GM21717 (cell line): ENCODE results near the gene DNLZ.
"Not testable (repeated sequence)": the region's sequence is repeated elsewhere in the genome, so short reads cannot be mapped to it uniquely, and the experiment has no call there.

Experiments
- ATAC-seq: cut with Tn5 transposase; IDR thresholded peaks from one replicate; pipeline ENCODE4 v1.9.1; 2021; ENCODE audit warnings: mild to moderate bottlenecking, moderate library complexity; ENCODE audit not compliant: unreplicated experiment

Gene DNLZ

DNA sequence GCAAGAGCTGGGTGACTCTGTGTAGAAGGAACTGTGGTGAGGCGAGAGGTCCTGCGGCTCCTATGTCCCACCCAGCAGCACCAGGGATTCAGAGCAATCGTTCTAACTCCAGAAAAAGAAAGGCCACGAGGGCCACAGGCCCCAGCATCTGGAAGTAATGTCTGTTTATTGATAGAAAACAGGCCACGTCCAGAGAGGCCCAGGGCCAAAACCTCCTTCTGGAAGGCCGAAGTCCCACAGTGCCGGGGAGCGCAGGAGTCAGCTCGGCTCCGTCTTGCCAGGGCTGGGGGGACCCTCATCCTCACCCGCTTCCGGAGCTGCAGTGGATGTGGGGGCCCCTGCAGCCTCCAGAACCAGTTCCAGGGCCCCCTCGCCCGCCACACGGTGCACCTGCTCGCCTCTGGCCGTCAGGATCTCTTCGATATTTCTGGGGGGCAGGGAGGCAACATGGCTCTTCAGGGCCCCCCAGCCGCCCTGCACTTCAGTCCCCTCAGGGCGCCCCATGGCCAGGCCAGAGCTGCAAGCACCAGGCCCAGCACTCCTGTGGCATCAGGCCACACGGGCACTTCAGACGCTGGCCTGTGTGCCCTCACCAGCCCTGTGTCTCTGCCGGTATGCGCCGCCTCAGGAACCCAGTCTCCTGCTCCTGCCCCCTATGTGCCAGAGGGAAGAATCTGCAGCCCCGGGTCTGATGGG lies 1.6 kb downstream of the DNLZ start:
- ATAC-seq = no peak

DNA sequence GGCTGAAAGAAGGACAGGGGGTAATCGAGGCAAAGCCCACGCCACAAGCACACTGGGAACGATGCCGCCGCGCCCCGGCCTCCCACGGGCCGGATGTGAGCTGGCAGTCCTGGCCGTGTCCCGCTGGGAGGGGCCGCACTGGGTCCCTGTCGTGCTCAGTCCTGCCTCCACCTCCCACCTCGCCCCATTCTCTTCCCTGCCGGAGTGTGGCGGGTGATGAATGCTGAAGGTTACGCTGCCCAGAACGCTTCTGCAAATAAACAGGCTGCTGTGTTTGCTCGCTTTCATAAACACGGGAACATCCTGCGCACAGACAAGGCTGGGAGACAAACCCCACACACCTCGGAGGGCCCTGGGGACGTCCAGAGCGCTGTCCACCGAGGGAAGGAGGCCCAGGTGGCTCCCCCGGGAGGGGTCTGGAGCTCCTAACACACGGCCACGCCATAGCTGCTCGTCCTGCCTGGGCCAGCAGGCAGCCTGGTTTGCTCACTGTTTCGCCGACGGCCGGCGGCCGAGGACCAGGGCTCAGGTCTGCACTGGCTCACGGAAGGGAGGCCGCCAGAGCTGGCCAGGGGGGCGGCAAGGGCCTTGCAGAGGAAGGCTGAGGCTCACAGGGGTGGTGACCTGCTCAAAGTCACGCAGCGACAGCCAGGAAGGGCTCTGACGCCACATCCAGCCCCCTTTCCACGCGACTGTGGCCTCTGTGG lies 2.3 kb downstream of the DNLZ start:
- ATAC-seq = no peak

DNA sequence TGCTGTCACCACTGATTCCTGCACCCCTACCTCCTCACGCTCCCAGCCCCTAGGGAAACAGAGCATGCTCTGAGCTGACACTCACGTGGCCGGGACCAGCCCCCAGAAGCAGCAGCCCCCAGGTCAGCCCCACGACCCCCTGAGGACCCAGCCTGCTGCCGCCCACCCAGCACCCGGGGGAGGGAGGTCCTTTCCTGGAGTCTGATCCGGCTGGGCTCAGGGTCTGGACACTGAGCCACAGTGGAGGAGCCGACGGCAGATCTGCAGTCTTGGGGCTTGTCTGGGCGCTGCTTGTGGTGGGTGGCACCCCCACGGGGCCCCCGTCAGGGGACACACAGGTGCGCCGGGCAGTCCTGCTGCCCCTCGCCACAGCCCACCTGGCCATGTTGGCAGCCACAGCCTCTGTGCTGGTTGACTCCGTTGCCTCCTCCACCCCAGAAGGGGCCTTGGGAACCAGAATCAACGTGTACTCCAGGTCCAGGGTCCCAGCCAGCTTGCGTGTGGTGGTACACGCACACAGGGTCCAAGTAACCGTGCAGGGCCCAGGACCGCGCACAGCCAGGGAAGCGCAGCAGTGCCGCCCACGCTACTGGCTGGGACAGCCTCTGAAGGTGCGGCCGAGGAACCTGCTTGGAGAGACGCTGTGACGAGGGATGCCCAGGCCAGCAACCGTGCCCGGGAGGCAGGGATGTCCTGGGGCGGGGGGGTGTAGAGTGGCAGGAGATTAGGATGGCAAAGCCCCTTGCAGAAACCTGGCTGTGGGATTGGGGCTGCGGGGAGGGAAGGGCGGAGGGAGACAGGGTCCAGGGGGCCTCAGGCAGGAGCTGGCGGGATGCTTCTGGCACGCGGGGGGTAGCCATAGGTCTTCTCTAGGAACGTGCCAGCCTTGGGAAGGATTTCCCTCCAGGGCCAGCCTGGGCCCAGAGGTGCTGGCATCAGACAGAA lies 3.5 kb downstream of the DNLZ start:
- ATAC-seq = no peak

DNA sequence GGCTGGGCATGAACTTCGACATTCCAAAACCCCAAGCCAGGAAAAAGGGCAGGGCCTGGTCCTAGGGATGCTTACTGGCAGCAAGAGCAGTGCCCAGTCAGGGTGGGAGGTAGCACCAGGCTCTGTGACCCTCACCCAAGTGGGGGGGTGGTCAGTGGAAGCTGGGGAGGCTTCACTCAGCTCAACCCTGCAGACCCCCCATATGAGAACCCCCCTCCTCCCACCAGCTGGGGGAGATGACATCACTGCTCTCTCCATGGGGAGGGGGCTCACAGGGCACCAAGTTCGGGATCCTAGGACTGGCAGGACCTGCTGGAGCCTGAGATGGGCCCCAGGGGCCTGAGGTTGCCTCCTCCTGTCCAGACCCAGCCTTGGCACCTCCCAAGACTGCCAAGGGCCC lies 4.7 kb downstream of the DNLZ start:
- no peak for ATAC-seq

DNA sequence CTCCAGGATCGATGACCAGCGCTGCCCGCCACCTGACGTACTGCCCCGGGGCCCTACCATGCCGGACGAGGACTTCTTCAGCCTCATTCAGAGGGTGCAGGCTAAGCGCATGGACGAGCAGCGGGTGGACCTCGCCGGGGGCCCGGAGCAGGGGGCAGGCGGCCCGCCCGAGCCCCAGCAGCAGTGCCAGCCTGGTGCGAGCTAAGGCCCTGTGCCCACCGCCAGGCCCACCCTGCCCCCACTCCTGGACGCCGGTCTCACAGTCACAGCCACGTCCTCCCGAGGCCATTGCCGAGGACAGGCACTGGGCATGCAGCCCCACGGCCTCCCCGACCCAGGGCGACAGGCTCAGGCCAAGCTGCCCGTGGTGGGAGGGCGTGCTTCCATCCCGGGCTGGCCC lies 5.5 kb downstream of the DNLZ start:
- ATAC-seq = no peak

DNA sequence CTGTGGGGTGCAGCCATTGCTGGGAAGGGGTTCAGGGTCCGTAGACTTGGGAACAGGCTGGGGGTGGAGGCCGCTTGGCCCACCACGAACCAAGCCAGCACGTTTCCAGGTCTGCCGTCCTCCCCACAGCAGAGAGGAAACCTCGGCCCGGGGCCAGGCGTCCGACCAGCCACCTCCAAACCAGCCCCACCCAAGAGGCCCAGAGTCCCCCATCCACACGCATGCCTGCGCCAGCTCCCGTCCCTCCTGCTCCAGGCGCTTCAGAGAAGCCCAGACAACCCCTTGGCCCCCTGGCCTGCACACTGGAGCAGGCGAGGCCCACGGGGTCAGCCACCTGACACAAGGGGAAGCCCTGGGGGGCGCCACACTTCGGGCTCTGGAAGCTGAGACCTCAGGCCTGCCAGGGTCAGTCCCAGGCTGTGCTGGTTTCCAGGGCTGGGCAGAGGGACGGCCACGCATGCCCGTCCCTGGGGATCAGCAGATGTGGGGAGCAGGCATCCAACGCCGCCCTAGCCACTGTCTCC lies 6.3 kb downstream of the DNLZ start:
- no peak for ATAC-seq

DNA sequence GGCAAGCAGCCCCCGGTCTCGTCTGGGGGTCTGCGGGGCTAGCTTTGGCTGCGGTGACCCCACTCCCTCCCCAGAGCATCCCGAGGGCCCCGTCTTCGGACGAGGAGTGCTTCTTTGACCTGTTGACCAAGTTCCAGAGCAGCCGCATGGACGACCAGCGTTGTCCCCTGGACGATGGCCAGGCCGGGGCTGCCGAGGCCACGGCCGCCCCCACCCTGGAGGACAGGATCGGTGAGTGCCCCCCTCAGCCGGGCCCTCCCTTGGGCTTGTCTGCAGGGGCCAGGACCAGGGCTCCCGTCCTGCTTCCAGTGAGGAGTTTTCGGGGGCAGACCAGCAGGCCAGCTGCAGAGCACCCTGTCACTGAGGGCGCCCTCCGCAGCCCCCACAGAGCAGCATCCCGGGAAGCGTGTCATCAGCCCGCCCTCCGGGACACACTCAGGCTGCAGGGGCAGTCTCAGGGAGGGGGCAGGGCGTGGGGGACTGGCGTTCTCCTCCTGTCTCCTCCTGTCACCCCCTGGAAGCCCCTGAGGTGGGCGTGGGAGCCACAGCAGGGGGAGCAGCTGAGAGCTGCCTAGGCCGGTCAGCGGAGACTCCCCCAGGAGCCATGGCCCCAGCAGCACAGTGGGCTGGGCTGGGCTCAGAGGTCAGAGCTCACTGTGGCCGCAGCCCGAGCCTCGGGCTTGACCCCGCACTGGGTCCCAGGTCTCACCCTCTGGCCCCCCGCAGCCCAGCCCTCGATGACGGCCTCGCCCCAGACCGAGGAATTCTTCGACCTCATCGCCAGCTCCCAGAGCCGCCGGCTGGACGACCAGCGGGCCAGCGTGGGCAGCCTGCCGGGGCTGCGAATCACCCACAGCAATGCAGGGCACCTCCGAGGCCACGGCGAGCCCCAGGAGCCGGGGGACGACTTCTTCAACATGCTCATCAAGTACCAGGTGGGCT lies 7.7 kb downstream of the DNLZ start:
- no peak for ATAC-seq

DNA sequence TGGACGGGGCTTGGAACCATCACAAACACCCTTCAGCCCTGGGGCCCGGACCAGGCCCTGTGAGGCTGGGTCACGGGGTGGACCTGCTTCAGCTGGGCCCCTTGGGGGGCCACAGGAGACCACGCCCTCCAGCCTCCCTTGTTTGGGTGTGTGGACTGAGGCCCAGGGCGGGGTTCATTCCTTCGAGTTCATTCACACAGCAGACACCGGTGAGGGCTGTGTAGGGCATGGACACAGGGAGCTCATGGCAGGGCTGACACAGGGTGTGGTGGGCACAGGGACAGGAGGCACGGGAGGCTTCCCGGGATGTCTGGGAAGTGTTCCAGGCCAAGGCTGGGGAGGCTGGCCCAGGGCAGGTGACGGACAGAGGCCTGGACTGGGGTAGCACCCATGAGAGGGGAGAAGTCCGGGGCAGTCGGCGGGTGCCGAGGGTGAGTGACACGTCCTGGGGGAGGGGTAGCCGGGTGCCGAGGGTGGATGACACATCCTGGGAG lies 8.9 kb downstream of the DNLZ start:
- no peak for ATAC-seq

DNA sequence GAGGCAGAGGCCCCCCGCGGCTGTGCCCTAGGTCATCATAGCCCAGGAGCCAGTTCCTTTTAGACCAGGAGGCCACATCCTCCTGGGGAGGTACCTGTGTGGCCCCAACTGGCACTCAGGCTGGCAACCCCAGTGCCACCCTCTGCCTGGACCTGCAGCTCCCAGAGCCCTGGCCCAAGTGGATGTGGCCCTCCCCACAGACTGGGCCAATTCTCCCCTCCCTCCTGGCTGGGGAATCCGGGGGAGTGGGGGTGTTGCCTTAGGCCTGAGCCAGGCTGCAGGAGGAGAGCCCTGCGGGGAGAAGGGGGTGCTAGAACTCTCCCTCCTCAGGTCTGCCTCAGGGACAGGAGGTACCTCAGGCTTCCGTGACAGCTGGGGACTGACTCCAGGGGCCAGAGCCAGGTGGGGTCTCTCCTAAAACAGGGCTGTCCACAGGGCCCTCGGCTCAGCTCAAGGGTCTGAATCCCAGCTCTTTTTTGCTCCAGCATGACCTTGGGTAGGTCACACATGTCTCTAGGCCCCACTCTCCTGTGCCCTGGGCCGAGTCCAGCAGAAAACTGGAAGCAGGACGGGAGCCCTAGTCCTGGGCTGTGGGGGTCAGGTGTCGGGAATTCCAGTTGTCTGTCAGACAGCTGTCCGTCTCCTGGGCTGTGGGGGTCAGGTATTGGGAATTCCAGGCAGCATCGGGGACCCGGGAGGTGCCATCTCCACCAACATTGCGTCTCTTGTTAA lies 9.6 kb downstream of the DNLZ start:
- no peak for ATAC-seq

DNA sequence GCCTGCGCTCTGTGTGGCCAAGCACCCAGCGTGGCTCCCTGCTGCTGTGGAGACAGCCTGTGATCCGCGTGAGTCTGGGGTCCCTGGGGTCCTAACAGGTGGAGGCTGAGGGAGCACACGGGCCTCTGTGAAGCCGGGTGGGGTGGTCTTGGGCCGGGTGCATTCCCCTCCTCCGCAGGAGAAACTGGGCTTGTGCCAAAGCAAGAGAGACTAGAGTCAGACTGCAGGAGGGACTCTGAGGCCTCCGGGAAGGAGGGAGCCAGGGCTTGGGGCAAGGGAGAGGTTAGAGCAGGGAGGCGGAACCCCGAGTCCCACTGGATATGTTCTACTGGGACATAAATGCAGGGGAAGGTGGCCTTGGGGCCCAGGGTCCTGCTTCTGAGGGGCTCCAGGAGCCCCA lies 10.5 kb downstream of the DNLZ start:
- no peak for ATAC-seq

DNA sequence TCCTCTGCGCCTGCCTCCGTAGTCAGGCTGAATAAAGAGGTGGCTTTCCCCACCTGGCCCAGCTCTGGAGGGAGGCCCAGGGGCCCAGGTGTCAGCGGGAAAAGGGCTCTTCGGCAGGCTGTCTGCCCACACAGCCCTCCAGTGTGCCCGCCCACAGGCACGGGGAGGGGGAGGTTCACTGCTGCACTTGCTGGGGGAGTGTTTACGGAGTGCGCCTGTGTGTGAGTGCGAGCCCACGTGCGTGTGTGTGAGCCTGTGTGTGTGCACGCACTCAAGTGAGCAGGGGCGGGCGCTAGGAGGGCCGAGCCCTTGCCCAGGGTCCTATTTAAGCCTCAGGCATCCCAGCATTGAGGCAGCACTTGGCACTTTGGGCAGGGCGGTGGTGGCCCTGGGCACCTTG lies 10.9 kb downstream of the DNLZ start:
- ATAC-seq = no peak

DNA sequence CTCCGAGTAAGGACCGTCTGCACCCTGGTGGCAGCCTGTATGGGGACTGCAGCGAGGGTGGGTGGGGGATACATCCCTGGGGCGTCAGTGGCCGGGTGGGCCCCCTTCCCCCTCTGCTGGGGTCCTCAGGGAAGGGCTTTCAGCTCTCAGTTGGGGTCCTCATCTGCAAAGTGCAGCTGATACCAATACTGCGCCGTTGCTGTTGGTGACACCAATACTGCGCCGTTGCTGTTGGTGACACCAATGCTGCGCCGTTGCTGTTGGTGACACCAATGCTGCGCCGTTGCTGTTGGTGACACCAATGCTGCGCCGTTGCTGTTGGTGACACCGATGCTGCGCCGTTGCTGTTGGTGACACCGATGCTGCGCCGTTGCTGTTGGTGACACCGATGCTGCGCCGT lies 11.7 kb downstream of the DNLZ start:
- not testable (repeated sequence) for ATAC-seq

DNA sequence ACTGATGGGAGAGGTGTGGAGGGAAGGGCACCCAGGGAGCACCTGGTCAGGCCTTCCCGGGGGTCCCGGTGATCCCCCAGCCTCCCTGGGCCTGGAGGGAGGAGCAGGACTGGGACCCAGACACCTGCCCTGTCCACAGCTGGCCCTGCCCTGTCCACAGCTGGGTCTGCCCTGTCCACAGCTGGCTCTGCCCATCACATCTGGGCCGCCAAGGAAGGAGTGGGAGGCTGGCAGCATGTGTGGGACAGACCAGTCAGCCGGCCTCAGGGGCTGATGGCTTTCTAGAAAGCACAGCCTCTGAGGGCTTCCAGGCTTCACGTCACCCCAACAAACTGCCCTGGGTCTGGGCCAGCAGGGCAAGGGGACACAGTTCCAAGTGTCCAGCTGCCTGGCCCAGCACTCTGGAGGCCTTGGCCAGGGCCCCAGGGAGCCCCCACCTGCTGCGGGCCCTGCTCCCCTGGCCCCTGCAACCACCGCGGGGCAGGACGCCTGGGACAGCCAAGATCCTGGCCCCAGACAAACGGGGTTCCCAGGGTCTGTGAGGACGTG lies 12.2 kb downstream of the DNLZ start:
- no peak for ATAC-seq

DNA sequence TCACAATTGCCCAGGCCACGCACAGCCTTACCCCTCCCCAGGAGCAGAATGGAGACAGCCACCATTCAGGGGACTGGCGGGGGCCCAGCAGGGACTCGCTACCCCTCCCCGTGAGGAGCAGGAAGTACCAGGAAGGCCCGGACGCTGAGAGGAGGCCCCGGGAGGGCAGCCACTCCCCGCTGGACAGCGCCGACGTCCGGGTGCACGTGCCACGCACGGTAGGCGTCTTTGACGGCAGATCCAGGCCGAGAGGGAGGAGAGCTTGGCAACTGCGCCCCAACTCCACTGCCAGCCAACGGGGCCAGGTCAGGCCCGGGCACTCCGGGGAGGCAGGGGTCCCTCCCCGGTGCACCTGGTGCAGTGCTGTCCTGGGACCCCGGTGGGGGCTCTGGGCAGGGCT lies 14.0 kb downstream of the DNLZ start:
- no peak for ATAC-seq

DNA sequence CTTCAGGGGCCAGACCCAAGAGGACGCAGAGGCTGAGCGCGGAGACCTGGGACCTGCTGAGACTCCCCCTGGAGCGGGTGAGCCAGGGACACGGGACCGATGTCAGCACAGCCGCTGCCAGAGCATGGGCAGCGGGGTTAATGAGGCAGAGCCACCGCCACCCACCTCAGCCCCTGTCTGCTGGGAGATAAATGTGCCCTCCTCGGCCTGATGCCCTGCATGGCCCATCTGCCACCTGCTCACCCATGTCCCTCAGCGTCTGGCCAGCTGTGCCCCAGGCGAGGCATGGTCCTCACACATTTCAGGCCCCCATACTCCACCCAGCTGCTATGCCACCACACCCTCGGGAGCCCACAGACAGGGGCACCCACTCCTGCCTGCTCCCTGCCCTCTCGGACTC lies 14.9 kb downstream of the DNLZ start:
- ATAC-seq = no peak

DNA sequence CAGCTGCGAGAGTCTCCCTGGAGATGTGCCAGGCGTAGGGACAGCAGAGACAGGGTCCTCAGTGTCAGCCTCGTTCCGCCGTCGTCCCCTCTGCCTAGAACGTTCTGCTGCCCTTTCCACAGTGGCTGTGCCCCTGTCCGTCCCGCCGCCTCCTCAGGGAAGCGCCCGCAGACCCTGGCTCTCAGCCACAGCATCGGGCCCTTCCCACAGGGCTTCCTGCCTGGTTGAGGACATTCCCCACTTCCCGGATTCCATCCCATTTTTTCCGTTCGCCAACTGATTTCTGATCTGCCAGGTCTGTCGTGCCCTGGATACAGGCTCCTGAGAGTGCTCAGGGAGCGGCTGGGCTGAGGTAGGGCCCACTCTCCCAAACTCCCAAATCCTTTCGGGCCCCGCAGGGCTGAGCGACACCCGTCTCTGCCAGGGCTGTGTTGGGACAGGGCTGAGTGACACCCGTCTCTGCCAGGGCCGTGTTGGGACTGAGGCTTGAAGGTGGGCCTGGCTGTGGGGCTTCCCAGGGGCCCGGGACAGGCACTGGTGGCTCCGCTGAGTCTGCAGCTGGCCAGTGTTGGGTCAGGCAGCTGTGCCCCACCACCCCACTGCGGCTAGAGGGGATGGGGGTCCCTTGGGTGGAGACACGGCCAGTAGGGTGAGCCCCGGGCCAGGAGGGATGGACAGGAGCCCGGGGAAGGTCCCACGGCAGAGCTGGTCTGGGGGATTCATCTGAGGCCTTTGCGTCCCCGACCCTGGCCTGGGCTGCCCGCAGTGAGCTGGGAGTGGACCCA lies 15.9 kb downstream of the DNLZ start:
- ATAC-seq = no peak

DNA sequence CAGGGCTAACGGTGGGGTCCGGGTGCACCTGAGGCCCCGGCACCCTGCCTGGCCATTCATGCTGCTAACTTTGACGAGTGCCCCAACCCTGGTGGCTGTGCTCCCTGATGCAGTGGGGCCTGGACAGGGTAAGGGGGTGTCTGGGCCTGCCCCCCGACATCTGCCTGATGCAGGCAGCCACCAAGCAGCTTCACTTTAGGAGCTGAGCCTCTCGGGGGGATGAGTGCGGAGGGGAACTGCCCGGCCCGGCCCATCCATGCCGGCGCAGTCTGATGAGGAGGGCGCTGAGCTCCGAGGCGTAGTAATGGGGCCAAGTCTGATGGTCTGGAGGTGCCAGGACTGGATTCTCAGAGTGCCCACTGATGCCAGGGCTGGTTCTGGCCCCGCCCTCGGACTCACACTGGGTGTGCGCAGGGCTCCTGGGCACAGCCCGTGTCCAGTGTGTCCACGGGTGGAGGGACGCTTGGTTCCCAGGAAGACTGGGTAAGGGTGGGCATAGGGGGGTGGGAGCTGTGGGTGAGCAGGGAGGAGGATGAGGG lies 16.5 kb downstream of the DNLZ start:
- no peak for ATAC-seq

DNA sequence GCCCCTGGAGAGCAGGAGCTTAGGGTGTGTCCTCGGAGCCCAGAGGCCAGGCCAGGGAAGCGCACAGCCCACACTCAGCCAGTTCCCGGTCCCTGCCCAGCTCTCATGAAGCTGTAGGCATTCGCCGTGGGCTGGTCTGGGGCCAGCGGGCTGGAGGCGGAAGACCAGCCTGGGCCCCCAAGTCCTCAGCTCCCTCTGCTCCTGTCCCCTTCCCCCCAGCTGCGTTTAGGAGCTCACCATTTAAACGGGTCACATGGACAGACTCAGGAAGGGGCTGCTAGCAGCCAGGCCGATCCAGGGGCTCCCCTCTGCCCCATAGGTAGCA lies 17.4 kb downstream of the DNLZ start:
- no peak for ATAC-seq
